GM06990 (cell line): ENCODE measurements around the gene PITRM1.

ENCODE experiments used
- DNase-seq: peaks from one replicate; pipeline ENCODE4 v3.0.0-alpha.2; 2011; ENCODE audit not compliant: insufficient read length; ENCODE audit errors: extremely low read depth
- H3K27me3 ChIP-seq: replicated peaks from 2 replicates; pipeline ENCODE4 v1.6.0; 2011; ENCODE audit warnings: low read length; ENCODE audit not compliant: control insufficient read depth, insufficient read depth
- H3K36me3 ChIP-seq: 2 replicates; pipeline ENCODE4 v1.5.1; 2011; ENCODE audit warnings: low read length; ENCODE audit not compliant: control insufficient read depth, insufficient read depth
- H3K4me3 ChIP-seq: replicated peaks from 2 replicates; pipeline ENCODE4 v1.5.1; 2011; ENCODE audit warnings: low read depth, mild to moderate bottlenecking, control low read depth, low read length
- TF ChIP-seq, protein P1 (sequence below): IDR thresholded peaks from 2 replicates; pipeline ENCODE4 v1.5.1; 2011; ENCODE audit warnings: low read length, control low read depth, mild to moderate bottlenecking, inconsistent platforms; ENCODE audit not compliant: insufficient read depth, poor library complexity, severe bottlenecking

The PITRM1 gene

DNA sequence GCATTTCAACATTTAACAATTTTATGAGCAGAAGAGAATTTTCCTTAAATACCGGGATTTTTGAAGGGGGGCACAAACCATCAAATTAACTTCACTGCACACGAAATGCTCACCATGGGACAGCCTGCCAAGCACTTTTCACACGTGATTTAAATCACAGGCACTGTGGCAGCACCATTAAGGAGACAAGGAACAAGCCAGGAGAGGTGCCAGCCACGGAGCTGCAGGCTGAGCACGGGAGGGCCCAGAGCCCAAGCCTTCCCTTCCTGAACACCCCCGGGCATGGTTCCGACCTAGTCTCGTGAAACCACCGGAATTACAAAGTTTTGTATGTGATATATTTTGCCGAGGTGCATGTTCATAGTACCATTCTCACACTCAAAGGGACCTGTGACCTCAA is 13.4 kb downstream of the PITRM1 start:
- TF ChIP-seq, protein P1, sequence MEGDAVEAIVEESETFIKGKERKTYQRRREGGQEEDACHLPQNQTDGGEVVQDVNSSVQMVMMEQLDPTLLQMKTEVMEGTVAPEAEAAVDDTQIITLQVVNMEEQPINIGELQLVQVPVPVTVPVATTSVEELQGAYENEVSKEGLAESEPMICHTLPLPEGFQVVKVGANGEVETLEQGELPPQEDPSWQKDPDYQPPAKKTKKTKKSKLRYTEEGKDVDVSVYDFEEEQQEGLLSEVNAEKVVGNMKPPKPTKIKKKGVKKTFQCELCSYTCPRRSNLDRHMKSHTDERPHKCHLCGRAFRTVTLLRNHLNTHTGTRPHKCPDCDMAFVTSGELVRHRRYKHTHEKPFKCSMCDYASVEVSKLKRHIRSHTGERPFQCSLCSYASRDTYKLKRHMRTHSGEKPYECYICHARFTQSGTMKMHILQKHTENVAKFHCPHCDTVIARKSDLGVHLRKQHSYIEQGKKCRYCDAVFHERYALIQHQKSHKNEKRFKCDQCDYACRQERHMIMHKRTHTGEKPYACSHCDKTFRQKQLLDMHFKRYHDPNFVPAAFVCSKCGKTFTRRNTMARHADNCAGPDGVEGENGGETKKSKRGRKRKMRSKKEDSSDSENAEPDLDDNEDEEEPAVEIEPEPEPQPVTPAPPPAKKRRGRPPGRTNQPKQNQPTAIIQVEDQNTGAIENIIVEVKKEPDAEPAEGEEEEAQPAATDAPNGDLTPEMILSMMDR, result no peak
- H3K4me3 ChIP-seq, result no peak overlapping the region
- DNase-seq, result no peak
- no peaks in the 10 kb centered on the region for H3K27me3 ChIP-seq
- H3K36me3 ChIP-seq, result peaks cover 21% of the 10 kb centered on the region

DNA sequence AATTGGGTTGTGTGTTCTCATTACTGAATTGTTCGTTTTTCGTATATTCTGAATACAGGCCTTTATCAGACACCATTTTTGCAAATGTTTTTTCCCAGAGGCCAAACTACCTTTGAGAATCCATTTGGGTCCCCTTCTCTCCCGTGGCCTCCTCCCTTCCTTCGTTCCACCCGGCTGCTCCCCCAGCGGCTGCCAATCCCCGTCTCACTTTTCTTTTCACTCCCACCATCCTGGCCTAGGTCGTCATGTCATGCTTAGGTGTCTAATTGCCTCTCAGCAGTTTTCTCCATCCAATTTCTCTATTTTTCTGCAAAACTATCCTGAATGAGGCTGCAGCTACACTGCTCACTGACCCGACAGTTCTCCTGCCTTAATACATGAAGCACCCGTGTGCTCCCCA is 17.9 kb downstream of the PITRM1 start:
- DNase-seq, result no peak
- peaks cover 21% of the 10 kb centered on the region for H3K36me3 ChIP-seq
- no peaks in the 10 kb centered on the region for H3K27me3 ChIP-seq
- no peak overlapping the region for H3K4me3 ChIP-seq
- TF ChIP-seq, protein P1, result no peak

GRCh38 chr10:3152566-3152935 is 20.0 kb downstream of the PITRM1 start:
- DNase-seq, result no peak
- Histone ChIP-seq H3K4me3 (no peak overlapping the region), H3K27me3 (no peaks in the 10 kb centered on the region), H3K36me3 (peaks cover 24% of the 10 kb centered on the region)
- TF ChIP-seq, protein P1, result no peak

- TF ChIP-seq, protein P1, result no peak
- Histone ChIP-seq H3K36me3 (peaks cover 23% of the 10 kb centered on the region), H3K27me3 (no peaks in the 10 kb centered on the region), H3K4me3 (no peak overlapping the region)
- no peak for DNase-seq
These were observed 20.6 kb downstream of the PITRM1 start for GRCh38 chr10:3151889-3152565.

- Histone ChIP-seq H3K27me3 (no peaks in the 10 kb centered on the region), H3K36me3 (peaks cover 25% of the 10 kb centered on the region), H3K4me3 (no peak overlapping the region)
- TF ChIP-seq, protein P1, result no peak
- DNase-seq, result no peak
These were observed 21.6 kb downstream of the PITRM1 start for GRCh38 chr10:3150961-3151360.

- Histone ChIP-seq H3K36me3 (peaks cover 23% of the 10 kb centered on the region), H3K27me3 (no peaks in the 10 kb centered on the region), H3K4me3 (no peak overlapping the region)
- no peak for DNase-seq
- TF ChIP-seq, protein P1, result no peak
These were observed 22.2 kb downstream of the PITRM1 start for GRCh38 chr10:3150366-3150765.
